NCI-H2171 treated with DMSO at 0.1 percent for 48 hours (cell line): ENCODE data around the gene TRAF6.
"Not testable (repeated sequence)": the region's sequence is repeated elsewhere in the genome, so short reads cannot be mapped to it uniquely, and the experiment has no call there.

ENCODE experiments used
- DNase-seq: peaks from one replicate; lab custom pipeline; 2025; lab: John Stamatoyannopoulos, UW

Gene TRAF6, protein sequence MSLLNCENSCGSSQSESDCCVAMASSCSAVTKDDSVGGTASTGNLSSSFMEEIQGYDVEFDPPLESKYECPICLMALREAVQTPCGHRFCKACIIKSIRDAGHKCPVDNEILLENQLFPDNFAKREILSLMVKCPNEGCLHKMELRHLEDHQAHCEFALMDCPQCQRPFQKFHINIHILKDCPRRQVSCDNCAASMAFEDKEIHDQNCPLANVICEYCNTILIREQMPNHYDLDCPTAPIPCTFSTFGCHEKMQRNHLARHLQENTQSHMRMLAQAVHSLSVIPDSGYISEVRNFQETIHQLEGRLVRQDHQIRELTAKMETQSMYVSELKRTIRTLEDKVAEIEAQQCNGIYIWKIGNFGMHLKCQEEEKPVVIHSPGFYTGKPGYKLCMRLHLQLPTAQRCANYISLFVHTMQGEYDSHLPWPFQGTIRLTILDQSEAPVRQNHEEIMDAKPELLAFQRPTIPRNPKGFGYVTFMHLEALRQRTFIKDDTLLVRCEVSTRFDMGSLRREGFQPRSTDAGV

GRCh38 chr11:36509694-36510593 is at the start of gene TRAF6:
TSS of gene TRAF6 (minus strand) at chr11:36510272. CDS start at chr11:36501515, 8,757 bp downstream.
- DNase-seq, result peak; percentile 94

DNA sequence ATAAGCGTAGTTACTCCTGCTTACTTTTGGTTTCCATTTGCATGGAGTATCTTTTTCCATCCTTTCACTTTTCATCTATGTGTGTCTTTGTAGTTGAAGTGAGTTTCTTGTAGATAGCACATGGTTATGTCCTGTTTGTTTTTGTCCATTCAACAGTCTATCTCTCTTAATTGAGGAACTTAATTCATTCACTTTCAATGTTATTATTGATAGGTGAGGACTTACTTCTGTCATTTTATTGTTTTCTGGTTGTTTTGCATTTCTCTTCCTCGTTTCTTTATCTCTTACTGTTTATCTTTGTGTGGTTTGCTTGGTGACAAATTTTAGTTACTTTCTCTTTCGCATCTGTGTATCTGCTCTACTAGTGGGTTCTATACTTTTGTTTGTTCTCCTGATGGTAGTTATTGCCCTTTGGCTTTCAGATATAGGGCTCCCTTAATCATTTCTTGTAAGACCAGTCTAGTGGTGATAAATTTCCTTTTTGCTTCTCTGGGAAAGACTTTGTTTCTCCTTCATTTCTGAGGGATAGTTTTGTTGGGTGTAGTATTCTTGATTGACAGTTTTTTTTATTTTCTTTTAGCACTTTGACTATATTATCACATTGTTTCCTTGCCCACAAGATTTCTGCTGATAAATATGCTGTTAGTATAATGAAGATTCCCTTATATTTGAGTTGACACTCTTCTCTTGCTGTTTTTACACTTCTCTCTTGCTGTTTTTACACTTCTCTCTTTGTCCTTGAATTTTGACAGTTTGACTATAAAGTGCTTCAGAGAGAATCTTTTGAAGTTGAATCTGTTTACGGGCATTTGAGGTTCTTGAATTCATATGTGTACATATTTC is 48.7 kb upstream of the TRAF6 start:
- no peak for DNase-seq

- no peak for DNase-seq
Measured at GRCh38 chr11:36557991-36558390, 47.9 kb upstream of the TRAF6 start.

GRCh38 chr11:36557390-36557789 is 47.3 kb upstream of the TRAF6 start:
- DNase-seq, result not testable (repeated sequence)

DNA sequence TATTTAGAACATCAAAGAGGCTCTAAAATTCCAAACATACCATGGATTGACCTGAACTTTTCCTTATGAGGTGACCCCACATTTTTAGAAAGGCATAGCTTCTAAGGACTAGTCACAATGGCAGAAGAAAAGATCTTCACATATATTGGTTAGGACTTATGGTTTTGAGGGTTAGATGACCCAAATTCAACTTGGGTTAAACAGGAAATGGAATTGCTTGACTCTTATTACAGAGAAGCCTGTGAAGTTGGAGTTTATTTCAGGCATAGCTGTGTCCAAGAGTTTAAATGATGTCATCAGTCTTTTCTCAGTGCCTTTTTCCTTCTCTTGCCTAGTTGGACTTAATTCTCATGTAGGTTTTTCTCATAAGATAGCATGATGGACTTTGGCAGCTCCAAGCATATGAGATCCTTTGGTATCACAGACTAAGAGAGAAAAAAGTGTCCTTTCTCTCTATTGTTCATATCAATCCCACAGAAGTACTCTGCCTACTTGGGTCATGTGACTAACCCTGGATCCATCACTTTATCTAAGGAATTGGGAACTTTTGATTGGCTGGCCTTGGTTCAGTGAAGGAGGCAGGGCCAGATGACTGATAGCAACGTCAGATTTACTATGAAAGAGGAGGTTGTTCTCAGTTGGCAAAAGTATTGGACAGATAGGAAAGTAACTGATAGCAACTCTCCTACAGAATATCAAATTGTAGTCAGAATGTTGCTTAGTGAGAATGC is 40.5 kb upstream of the TRAF6 start:
- no peak for DNase-seq

DNA sequence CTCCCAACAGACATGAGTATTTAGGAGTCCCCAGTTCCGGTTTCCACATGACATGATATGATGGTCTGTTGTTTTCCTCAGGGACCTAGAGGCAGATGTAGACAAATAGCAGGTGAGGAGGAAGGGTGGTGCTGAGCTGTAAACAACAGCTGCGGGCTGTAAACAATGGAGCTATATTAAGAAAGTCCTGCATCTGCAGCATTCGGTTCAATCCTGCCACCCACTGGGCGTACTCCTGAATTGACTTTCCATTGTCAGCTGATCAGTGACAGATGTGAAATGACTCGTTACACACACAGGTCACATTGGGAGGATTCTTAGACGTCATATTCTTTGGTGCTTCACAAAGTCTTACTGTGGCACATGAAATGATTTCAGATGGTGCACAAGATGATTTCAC is 30.9 kb upstream of the TRAF6 start:
- peak; percentile 100 for DNase-seq

GRCh38 chr11:36534276-36534840 is 24.3 kb upstream of the TRAF6 start:
- DNase-seq, result no peak

- no peak for DNase-seq
Measured at GRCh38 chr11:36532941-36533601, 23.0 kb upstream of the TRAF6 start.

GRCh38 chr11:36530840-36531239 is 20.8 kb upstream of the TRAF6 start:
- DNase-seq, result no peak

DNA sequence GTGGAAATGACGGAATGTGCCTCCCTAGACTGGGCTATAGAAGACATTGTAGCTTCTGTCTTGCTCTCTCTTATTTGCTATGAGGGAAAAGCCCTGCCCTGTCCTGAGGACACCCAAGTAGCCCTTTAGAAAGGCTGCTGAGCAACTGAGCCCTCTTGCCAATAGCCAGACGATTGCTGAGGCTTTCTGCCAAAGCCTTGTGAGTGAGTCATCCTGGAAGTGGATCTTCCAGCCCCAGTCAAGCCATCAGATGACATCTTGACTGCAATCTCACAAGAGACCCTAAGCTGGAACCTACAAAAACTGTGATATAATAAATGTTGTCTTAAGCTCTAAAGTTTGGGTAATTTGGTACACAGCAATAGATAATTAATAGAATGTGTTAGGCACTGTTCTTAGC is 3.9 kb upstream of the TRAF6 start:
- no peak for DNase-seq

DNA sequence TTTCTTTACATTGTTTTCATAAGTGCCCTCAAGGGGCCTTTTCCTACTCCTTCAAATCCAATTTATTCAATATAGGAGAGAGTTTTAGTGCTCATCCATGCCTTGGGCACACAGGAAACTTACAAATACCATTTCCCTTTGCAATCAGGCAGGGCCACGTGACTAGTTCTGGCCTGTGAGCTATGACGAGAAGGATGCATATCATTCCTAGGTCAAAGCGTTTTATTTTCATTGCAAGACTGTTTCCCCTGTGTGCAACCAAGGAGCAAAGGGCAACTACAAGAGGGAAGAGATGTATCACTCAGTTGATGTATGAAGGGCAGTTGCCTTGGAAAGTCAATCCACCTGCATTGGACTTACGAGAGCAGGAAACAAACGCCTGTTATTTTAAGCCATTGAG is 1.9 kb upstream of the TRAF6 start:
- DNase-seq, result no peak

GRCh38 chr11:36511062-36511461 is 990 bp upstream of the TRAF6 start:
- not testable (repeated sequence) for DNase-seq

GRCh38 chr11:36510594-36510942 is 496 bp upstream of the TRAF6 start:
- no peak for DNase-seq

DNA sequence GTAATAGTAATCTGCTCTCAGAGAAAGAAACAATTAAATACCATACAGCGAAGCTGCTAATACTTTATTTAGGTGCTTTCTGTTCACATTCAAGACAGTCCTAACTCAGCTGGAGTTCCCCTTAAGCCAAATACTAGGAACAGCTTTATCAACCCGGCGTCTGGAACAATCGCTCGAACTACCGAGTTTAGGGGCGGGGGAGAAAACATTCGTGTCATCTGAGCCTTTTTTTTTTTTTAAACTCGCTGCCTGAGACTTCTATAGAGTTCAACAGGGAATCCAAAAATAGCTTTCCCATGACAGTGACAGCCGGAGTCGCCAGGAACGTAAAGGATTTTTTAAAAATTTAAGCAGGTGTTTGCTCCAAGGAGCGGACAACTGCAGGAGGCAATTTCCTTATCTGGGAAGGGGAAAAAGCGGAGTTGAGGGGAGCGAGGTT is 852 bp downstream of the TRAF6 start:
- peak; percentile 76 for DNase-seq

GRCh38 chr11:36508743-36509142 is 1.3 kb downstream of the TRAF6 start:
- DNase-seq, result no peak

GRCh38 chr11:36507824-36508489 is 2.1 kb downstream of the TRAF6 start:
- DNase-seq, result no peak

DNA sequence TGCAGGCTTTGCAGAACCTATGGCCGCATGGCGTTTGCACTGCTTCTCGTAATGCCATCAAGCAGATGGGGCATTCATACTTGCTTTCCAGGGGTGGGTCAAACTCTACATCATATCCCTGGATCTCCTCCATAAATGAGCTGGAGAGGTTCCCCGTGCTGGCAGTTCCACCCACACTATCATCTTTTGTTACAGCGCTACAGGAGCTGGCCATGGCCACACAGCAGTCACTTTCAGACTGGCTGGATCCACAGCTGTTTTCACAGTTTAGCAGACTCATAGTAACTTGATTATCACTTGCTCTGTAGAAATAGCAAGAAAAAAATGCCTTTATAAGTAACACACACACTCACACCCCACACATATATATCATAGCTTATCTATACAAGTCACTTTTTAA is 8.8 kb downstream of the TRAF6 start:
- DNase-seq, result no peak

GRCh38 chr11:36500315-36500721 is 9.8 kb downstream of the TRAF6 start:
- DNase-seq, result no peak

DNA sequence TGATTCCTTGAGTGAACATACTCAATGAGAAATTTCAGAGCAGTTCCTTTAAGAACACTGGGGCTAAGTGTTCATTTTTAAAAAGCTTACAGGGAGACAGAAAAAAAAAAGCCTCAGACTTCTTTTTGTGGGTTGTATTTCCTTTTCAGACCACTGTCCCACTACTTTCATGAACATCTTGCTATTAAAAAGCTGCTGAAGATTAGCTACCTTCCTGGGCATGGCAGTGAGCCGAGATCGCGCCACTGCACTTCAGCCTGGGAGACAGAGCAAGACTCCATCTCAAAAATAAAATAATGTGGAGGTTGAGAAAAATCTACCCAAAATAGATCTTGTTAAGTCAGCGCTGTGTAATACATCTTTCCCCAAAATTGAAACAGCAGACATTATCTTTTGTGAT is 10.8 kb downstream of the TRAF6 start:
- no peak for DNase-seq

DNA sequence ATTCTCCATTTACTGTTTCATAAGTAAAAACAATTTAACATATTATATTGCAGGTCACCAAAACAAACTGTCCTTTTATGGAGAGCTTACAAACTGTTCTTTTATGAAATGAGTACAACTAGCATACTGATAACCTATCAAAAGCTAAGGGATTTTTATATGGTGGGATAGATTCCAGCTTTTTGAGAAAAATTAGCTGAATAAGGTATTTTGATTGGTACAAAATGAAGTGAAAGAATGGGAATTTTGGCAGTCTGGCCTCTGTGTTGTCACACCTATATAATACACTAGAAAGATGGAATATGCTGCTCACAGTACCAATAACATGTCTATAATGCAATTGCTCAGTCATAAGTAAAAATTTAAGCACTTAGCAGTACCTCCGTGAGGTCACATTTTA is 11.4 kb downstream of the TRAF6 start:
- DNase-seq, result no peak
